ENCODE measurements around the gene ADAM10.

- TF ChIP-seq CTCF (IDR thresholded peaks at IDR 0.05; ENCODE audit: insufficient read depth, low read length) = no peak
- TF ChIP-seq POLR2AphosphoS5 (IDR thresholded peaks at IDR 0.05; ENCODE audit: low read depth) = no peak
- TF ChIP-seq GABPA (IDR thresholded peaks at IDR 0.05; ENCODE audit: low read depth) = no peak
These were observed 38.7 kb upstream of the ADAM10 start for GRCh38 chr15:58788056-58788710.

All from HL-60 (cell line).